NT2/D1 (cell line): ENCODE data around the gene POTEF.
"Not testable (repeated sequence)": the region's sequence is repeated elsewhere in the genome, so short reads cannot be mapped to it uniquely, and the experiment has no call there.

Experiments used
- DNase-seq: peaks from one replicate; pipeline ENCODE4 v3.0.0-alpha.2; 2011; ENCODE audit warnings: low read depth, low spot score
- H3K27me3 ChIP-seq: 2 replicates; pipeline ENCODE4 v1.6.0; 2011; ENCODE audit warnings: mild to moderate bottlenecking; ENCODE audit not compliant: insufficient read length, insufficient read depth
- H3K36me3 ChIP-seq: 2 replicates; pipeline ENCODE4 v1.6.1; 2011; ENCODE audit warnings: mild to moderate bottlenecking, low read length, mixed read lengths; ENCODE audit not compliant: insufficient read depth, insufficient read length
- H3K4me1 ChIP-seq: 2 replicates; pipeline ENCODE4 v1.5.1; 2011; ENCODE audit not compliant: insufficient read depth, insufficient read length
- H3K4me3 ChIP-seq: 2 replicates; pipeline ENCODE4 v1.5.1; 2011; ENCODE audit warnings: low read depth; ENCODE audit not compliant: insufficient read length
- H3K9ac ChIP-seq: 2 replicates; pipeline ENCODE4 v1.6.0; 2011; ENCODE audit warnings: low read depth; ENCODE audit not compliant: insufficient read length
- H3K9me3 ChIP-seq: 2 replicates; pipeline ENCODE4 v1.5.1; 2011; ENCODE audit warnings: mild to moderate bottlenecking, low read length; ENCODE audit not compliant: insufficient read depth
- SUZ12 ChIP-seq: IDR thresholded peaks from 2 replicates; pipeline ENCODE4 v1.6.1; 2011; ENCODE audit not compliant: insufficient read length, insufficient read depth; ENCODE audit errors: extremely low read depth
- YY1 ChIP-seq: IDR thresholded peaks from 2 replicates; pipeline ENCODE4 v1.6.1; 2011; ENCODE audit not compliant: insufficient read length, insufficient read depth
- ZNF274 ChIP-seq: IDR thresholded peaks from 2 replicates; pipeline ENCODE4 v1.6.1; 2011; ENCODE audit warnings: mild to moderate bottlenecking, low read depth, low read length

Gene POTEF

DNA sequence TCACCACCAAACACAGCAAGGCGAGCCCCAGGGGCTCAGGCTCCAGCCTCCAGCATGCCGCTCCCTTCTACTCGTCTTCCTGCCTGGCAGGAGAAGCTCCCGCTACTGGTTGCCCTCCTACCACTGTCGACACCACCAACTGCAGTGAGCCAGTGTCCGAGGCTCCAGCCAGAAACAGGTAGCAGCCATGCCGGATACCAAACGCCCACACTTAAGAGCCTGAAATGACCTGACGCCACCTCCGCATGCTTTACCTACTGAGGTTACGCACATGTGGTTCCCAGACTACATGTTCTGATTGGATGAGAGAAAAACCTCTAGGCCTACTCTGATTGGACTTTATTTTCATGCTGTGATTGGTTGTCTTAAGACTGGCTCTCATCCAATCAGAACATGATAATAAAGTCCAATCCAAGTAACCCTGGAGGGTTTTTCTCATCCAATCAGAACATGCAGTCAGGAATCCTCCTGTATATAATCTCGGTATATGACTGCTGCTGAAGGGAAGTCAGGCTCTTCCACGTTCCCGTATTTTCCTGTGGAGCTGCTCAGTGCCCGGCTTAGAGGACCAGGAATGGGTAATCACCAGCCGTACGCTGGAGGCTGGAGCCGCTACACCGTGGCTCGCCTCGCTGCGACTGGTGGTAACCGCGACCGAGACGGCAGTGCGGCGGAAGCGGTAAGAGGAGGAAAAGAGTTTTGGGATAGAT, at the start of gene POTEF:
TSS of gene POTEF (minus strand) at position 103 of the 710 bp plus-strand sequence. CDS start 8,707 bp downstream, outside the sequence.
- H3K4me3 ChIP-seq, H3K9ac ChIP-seq: not testable (repeated sequence)

DNA sequence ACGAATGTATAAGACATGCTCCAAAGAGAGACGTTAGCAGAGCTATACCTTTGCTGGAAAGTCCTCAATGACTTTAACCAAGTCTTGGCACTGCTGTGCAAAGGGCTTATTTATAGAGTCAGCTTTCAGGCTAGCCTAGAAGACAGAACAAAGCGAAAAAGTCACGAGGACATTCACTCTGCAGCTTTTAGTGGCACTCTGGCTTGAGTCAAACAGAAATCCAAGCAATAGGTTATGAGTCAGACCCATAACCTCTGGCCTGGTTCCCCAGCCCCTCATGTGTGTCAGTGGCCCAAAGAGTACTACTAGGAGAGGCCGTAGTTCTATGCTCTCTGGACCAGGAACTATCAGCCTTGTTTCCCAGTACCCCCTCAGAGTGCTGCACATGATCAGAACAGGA, 45.8 kb upstream of the POTEF start:
- peaks cover 92% of the 10 kb centered on the region for H3K36me3 ChIP-seq
- H3K9me3 ChIP-seq, H3K27me3 ChIP-seq: not testable (repeated sequence)

More for the DNA sequence above, at the start of gene POTEF:
- not testable (repeated sequence) for H3K4me1 ChIP-seq, DNase-seq, H3K9me3 ChIP-seq, H3K36me3 ChIP-seq, H3K27me3 ChIP-seq

GRCh38 chr2:130169896-130170295, 40.9 kb upstream of the POTEF start:
- Histone ChIP-seq H3K4me3 (no peak overlapping the region), H3K9ac (no peak overlapping the region), H3K9me3 (no peaks in the 10 kb centered on the region), H3K36me3 (peaks cover 95% of the 10 kb centered on the region), H3K4me1 (no peaks in the 10 kb centered on the region), H3K27me3 (no peaks in the 10 kb centered on the region)
- TF ChIP-seq YY1 (no peak), SUZ12 (no peak), ZNF274 (no peak)
- no peak for DNase-seq

More for the DNA sequence above, 45.8 kb upstream of the POTEF start:
- not testable (repeated sequence) for H3K4me1 ChIP-seq, DNase-seq, H3K9ac ChIP-seq, H3K4me3 ChIP-seq

- not testable (repeated sequence) for H3K9ac ChIP-seq, H3K27me3 ChIP-seq
- H3K36me3 ChIP-seq, result peaks cover 94% of the 10 kb centered on the region
Measured at GRCh38 chr2:130169163-130169562, 40.1 kb upstream of the POTEF start.

GRCh38 chr2:130166611-130167010, 37.6 kb upstream of the POTEF start:
- not testable (repeated sequence) for DNase-seq, H3K27me3 ChIP-seq, H3K9ac ChIP-seq, H3K4me3 ChIP-seq, H3K4me1 ChIP-seq, H3K9me3 ChIP-seq
- H3K36me3 ChIP-seq, result peaks cover 86% of the 10 kb centered on the region

More at GRCh38 chr2:130169163-130169562, 40.1 kb upstream of the POTEF start:
- not testable (repeated sequence) for DNase-seq, H3K9me3 ChIP-seq, H3K4me3 ChIP-seq, H3K4me1 ChIP-seq

DNA sequence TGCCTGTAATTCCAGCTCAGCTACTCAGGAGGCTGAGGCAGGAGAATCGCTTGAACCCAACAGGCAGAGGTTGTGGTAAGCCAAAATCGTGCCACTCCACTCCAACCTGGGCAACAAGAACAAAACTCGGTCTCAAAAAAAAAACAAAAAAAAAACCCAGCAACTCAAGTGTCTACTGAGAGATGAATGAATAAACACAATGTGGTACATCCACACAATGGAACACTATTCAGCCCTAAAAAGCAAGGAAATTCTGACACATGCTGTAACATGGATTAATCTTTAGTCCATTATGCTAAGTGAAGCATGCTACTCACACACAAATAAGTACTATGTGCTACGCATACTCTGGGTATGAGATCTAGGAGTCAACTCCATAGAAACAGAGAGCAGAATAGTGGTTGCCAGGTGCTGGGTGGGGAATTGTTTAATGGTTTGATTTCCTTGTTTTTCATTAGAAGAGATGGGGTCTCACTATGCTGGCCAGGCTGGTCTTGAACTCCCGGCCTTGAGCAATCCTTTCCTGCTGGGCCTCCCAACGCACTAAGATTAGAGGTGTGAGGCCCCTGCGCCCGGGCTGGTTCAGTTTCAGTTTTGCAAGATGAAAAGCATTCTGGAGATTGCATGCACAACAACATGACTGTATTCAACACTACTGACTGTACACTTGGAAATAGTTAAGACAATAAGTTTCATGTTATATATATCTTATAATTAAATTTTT, 36.4 kb upstream of the POTEF start:
- Histone ChIP-seq H3K4me3 (no peak overlapping the region), H3K9ac (no peak overlapping the region), H3K4me1 (no peaks in the 10 kb centered on the region), H3K27me3 (no peaks in the 10 kb centered on the region), H3K36me3 (peaks cover 80% of the 10 kb centered on the region), H3K9me3 (no peaks in the 10 kb centered on the region)
- no peak for DNase-seq
- TF ChIP-seq ZNF274 (no peak), SUZ12 (no peak), YY1 (no peak)

- no peaks in the 10 kb centered on the region for H3K27me3 ChIP-seq
- TF ChIP-seq ZNF274, result no peak
- TF ChIP-seq SUZ12, result no peak
- no peak for TF ChIP-seq YY1
- no peaks in the 10 kb centered on the region for H3K9me3 ChIP-seq
- no peak overlapping the region for H3K9ac ChIP-seq
- no peak for DNase-seq
- H3K4me1 ChIP-seq, result no peaks in the 10 kb centered on the region
- H3K36me3 ChIP-seq, result peaks cover 75% of the 10 kb centered on the region
- no peak overlapping the region for H3K4me3 ChIP-seq
Measured at GRCh38 chr2:130162968-130163367, 33.9 kb upstream of the POTEF start.

GRCh38 chr2:130162486-130162885, 33.5 kb upstream of the POTEF start:
- H3K9ac ChIP-seq, H3K27me3 ChIP-seq, H3K4me1 ChIP-seq, H3K4me3 ChIP-seq, H3K9me3 ChIP-seq, DNase-seq: not testable (repeated sequence)
- H3K36me3 ChIP-seq, result peaks cover 72% of the 10 kb centered on the region

GRCh38 chr2:130160838-130161705, 32.0 kb upstream of the POTEF start:
- not testable (repeated sequence) for H3K4me1 ChIP-seq, H3K27me3 ChIP-seq, H3K9me3 ChIP-seq, DNase-seq, H3K4me3 ChIP-seq
- peak overlapping the region; percentile 26 for H3K9ac ChIP-seq
- H3K36me3 ChIP-seq, result peaks cover 71% of the 10 kb centered on the region
